Epithelial cell of esophagus (primary cell): ENCODE measurements around the gene PNLDC1.
A peak's percentile ranks its signal among the peaks of the same experiment; 100 is the strongest.
"Not testable (repeated sequence)": the region's sequence is repeated elsewhere in the genome, so short reads cannot be mapped to it uniquely, and the experiment has no call there.

Source experiments
- DNase-seq: peaks from one replicate; pipeline ENCODE4 v3.0.0; 2010; ENCODE audit warnings: low read depth
- H3K4me3 ChIP-seq: 2 replicates; pipeline ENCODE4 v1.5.1; 2011; ENCODE audit warnings: mild to moderate bottlenecking, low read length, control low read depth
- CTCF ChIP-seq: IDR thresholded peaks from 2 replicates; pipeline ENCODE4 v1.5.1; 2011; ENCODE audit warnings: low read depth, mild to moderate bottlenecking, low read length, control low read depth, inconsistent platforms; ENCODE audit not compliant: insufficient read depth; ENCODE audit errors: missing control alignments

PNLDC1 gene

DNA sequence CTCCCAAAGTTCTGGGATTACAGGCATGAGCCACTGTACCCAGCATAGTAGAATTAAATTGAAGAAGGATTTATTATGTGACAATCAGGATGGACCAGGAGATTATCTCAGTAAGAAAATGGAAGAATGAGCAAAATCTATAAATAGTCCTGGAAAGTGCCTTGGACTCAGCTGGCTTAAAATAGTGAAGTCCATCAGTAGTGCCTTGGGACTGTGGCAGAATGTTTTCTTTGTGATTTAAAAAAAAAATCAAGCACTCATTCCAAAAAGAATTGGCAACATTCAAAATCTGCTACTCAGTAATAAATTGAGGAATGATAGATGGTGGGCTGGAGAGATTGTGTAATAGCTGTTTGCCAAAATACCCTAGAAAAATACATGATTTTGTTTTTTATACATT, 53.7 kb downstream of the PNLDC1 start:
- H3K4me3 ChIP-seq = no peak overlapping the region
- no peak for TF ChIP-seq CTCF
- DNase-seq = no peak

GRCh38 chr6:159854959-159855358, 54.9 kb downstream of the PNLDC1 start:
- no peak overlapping the region for H3K4me3 ChIP-seq
- no peak for TF ChIP-seq CTCF
- no peak for DNase-seq

DNA sequence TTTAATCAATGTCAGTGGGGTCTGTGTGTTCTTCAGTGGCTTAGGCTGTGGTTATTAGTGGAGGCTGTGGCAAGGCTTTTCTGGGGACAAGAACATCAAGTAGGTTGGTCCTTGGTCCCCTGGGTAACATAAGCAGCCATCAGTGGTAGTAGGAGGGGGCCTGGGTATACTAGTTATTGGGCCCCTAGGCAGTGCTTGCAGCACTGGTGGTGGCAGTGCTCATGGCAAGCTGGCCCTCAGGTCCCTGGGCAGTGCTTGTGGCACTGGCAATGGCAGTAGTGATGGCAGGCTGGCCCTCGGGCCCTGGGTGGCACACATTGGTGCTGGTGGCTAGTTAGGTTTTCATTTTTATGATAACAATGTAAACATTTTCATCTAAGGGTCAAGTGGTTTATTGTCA, 58.2 kb downstream of the PNLDC1 start:
- TF ChIP-seq CTCF = no peak
- DNase-seq = no peak
- H3K4me3 ChIP-seq = no peak overlapping the region

DNA sequence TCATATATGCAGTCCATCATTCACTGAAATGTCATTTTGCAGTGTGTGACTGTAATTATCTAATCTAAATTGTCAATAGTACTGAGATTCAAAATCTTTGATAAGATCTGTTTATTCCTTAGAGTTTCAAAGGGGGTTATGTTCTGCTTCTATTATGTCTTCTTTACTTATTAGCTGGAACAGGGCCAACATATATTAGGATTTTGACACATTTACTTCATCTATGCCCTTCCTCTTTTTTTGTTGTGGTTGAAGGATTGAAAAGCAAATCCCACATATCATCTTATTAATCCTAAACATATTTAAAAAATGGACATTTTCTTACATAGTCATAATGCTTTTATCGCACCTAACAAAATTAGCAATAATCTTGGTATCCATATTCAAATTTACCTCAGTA, 60.4 kb downstream of the PNLDC1 start:
- no peak for DNase-seq
- TF ChIP-seq CTCF = no peak

GRCh38 chr6:159862103-159862502, 62.0 kb downstream of the PNLDC1 start:
- no peak for TF ChIP-seq CTCF
- no peak for DNase-seq
- H3K4me3 ChIP-seq = no peak overlapping the region

More for the DNA sequence above, 60.4 kb downstream of the PNLDC1 start:
- no peak overlapping the region for H3K4me3 ChIP-seq

GRCh38 chr6:159863341-159863740, 63.3 kb downstream of the PNLDC1 start:
- peak; percentile 73 for DNase-seq
- peak; percentile 45 for TF ChIP-seq CTCF
- H3K4me3 ChIP-seq = not testable (repeated sequence)

DNA sequence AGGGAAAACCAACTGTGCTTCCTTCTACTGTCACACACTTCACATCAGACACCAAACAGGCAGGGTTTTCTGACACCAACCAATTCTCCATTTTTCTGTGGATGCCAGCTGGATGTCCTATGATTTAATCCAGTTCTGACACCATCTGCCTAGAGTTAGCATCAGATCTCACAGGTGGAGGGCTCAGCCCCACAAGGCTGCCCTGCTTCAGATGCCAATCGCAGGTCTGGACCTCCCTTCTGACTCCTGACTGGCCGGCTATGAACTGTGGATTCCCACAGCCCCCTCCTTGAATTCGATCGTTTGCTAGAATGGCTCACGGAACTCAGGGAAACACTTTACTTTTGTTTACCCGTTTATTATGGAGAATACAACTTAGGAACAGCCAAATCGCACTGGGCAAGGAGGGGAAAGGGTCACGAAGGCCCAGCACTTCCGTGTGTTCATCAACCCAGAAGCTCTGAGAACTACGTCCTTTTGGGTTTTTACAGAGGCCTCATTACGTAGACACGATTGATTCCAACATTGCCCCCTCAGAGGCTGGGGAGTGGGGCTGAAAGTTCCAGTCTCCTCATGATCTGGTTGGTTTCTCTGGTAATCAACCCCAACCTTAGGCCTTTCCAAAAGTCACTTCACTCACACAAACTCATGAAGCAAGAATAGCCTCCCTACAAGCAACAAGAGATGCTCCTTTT, 65.3 kb downstream of the PNLDC1 start:
- TF ChIP-seq CTCF = no peak
- no peak for DNase-seq
- no peak overlapping the region for H3K4me3 ChIP-seq
